NCI-H345 treated with DMSO at 0.1 percent for 48 hours (cell line): Measurements from ENCODE around the gene THPO.

Source experiments
- DNase-seq: peaks from one replicate; lab custom pipeline; 2025; ENCODE audit not compliant: unreplicated experiment; lab: John Stamatoyannopoulos, UW

The THPO gene

DNA sequence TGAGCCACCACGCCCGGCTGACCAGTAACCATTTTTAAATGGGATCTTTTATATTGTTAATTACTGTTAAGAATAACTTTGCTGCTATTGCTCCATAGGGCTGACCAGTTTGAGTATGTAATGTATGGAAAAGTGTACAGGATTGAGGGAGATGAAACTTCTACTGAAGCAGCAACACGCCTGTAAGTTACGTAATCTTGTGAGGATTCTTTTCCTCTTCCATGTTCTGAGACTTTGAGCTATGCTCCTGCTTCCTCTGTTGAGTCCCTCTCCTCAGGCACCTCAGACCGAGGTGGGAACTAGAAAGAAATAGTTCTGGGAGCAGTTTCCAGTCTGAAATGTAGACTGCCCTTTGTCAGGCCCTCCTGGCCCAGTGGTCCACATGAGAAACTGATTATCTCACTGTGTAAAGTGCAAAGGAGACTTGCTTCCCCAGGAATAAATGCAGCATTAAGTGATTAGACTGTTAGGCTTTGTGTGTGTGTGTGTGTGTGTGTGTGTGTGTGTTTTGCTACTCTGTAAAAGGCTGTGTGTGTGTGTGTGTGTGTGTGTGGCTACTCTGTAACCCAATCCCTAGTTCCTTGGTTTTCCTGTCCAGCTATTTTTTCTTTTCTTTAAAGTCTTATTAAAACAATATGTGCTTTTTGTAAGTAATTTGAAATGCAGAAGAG is 11.3 kb downstream of the THPO start:
- no peak for DNase-seq

DNA sequence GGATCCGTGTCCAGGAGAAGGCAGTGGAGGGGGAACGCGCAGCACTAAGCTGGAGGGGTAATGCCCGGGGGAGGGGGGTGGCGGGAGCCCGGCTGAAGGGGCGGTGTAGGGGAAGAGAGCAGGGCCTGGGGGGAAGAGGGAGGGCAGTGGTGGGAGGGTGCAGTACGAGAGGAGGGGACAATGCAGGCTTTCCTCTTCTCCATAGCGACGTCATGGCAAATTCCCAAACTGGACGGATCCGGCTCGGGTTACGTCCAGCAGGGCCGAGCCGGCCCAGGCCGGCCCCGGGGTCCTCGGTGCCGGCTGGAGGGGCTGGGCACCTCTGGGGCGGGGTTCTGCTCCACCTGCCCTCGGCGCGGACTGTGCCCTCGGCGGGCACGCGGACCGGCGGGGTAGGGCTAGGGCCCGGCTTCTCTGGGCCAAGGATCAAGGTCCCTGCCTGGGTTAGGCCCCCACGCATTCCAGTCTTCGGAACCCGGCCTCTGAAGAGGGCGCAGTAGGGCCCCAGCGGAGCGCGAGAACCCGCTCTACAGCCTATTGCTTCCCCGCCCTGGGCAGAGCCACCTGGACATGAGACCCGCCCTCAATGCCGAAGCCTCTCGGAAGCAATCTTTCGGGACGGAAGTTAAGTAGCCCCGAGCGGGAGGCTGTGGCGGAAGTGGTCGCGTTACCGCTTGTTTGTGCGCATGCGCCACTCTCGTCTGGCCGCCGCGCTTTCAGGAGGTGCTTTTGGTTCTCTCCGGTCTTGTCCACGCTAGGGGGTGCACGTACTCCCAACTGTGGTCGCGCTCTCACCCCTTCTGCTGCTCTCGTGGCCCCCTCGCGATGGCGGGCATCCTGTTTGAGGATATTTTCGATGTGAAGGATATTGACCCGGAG is 15.1 kb downstream of the THPO start:
- DNase-seq, result peak; percentile 98

GRCh38 chr3:184361932-184362667 is 15.9 kb downstream of the THPO start:
- peak; percentile 68 for DNase-seq

DNA sequence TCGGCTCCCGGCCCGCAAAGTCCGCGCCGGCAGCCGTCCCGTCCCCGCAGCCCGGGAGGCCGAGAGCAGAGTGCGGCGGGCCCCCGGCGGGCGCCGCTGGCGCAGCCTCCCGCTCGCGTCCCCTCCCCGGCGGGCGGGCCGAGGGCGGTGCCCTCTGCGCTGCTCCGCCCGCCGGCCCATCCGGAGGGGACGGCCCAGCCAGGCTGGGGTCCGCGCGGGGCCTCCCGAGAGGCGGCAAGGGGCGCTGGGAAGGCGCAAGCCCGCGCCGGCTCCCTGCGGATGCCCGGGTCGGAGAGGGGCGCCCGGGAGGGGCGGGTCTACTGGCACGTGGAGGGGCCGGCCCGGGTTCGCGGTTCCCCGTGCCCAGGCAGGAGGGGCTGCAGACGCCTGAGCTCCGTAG is 16.5 kb downstream of the THPO start, which contains the start of the genes CLCN2 and POLR2H:
CLCN2 (minus strand) TSS at position 74 of the 400 bp plus-strand sequence. CDS start 126 bp downstream, outside the sequence.
POLR2H (plus strand) TSS at position 179 of the 400 bp plus-strand sequence. CDS start 1,783 bp downstream, outside the sequence.
- DNase-seq, result peak; percentile 65

GRCh38 chr3:184360929-184361531 is 17.0 kb downstream of the THPO start:
- DNase-seq, result no peak

GRCh38 chr3:184360070-184360928 is 17.7 kb downstream of the THPO start:
- DNase-seq, result no peak

DNA sequence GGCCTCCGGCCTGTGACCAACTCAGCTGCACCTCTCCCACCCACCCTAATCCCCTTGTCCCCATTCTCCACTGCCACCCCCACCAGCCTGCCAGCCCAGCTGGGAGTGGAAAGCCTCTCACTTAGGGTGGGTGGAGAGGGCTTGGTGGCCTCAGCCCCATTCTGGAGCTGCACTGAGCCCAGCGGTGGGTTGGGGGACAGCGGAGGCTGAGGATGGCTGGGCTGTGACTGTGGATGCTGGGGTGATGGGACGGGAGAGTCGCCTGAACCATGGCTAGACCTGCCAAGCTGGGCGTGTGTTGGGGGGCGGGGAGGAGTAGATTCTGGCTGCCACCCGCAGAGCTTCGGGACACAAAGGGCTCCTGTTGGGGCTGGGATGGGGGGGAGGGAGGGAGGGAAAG is 18.4 kb downstream of the THPO start:
- no peak for DNase-seq

DNA sequence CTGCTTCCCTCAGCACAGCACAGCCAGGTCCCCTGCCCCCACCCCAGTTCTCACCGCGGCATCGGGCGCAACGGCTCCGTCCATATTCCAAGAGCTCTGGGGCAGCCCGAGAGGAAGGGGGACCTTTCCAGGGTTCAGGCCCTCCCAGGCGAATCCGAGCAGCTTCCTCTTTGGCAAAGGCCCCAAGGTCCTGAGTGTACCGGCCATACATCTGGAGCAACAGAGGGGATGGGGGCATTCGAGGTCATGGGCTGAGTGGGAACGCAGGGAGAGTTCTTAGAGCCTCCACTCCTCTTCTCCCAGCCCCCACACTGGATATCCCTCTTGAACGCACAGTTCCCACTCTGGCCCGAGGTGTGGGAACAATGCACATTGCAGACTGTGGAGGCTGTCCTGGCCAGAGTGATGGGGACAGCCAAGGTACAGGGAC is 19.1 kb downstream of the THPO start:
- DNase-seq, result no peak

DNA sequence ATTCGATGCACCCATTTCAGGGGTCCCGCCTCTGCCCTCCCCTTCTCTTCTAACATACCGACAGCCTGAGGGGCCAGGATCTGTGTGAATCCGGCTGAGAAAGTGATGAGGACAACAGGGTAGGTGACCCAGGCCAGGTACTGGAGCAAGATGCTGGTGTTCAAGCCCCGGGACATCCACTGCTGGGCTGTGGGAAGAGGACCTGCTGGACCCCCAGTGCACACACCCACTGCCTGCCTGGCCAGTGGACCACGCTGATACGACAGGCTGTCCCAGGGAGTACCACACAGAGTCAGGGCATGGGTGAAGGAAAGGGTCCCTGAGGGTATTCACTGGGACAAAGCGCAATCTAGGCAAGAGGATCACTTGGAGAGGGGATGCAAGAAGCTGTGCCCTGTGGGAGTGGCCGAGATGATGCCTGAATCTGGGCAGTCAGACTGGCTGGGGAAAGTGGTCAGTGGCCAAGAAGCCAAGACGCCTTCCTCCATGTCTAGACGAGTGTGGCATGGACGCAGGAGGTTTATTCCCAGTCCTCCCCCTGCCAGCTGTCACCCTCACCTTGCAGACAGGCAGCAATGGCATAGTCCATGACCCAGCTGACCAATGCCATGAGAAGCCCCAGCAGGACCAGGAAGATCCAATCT is 19.8 kb downstream of the THPO start:
- DNase-seq, result no peak

- DNase-seq, result no peak
Measured at GRCh38 chr3:184357248-184358123, 20.5 kb downstream of the THPO start.

DNA sequence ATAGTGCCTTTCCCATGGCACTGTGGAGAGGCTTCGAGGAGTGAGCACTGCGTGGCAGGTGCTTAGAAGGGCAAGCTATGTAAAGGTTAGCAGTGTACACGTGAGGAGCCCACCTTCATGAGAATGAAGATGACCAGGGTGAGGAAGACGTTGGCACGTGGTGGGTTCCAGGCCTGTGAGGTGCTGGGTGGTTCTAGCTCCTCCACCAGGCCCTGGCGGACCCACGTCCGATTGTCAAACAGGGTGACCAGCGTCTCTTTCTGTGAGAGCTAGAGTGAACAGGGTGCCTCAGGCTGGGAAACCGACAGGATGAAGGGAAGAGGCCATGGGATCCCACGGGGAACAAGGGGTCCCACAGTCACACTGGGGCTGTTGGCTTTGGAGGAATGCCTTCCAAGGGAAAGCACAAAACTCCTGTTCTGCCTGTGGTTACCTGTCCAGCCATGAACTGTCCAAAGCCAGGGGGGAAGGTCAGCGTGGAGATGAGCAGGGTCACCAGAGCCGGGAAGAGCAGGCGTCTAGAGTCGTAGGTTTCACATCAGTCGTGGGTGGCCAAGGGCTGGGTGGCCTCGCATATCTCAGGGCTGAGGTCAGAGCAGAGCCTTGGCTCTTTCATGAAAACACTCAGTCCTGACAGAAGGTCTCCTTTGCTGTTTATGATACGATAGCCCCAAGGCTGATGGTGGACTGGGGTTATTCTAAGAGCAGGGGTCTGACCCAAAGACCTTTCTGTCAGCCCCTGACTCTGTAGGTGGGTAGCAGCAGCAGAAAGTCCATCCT is 22.6 kb downstream of the THPO start:
- no peak for DNase-seq

GRCh38 chr3:184354754-184355153 is 23.3 kb downstream of the THPO start:
- DNase-seq, result no peak

DNA sequence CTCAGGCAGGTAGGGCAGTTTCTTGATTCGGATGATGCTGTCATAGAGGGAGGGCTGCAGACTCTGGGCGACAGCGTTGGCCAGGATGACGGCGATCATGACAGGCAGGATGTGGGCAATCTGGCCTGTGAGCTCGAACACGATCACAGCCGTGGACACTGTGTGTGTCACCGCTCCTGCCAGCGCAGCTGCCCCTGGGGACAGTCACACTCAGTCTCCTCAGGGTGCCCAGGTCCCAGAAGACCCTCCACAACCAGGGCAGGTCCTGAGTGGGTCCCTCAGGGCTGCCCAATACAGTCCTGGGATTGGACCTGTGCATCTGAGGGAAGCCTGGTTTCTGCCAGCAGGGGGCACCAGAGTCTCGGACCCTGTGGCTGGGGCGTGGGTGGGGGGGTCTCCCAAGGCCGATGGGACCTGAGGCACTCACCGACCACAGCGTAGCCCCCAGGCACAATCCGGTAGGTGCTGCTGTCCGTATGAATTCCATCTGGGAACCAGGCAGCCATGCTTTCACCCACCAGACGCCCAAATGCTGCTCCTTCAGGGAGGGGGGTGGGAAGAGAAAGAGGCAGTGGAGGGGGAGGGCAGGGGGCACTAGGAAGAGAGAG is 23.8 kb downstream of the THPO start:
- DNase-seq, result no peak

GRCh38 chr3:184353546-184353941 is 24.5 kb downstream of the THPO start:
- no peak for DNase-seq

GRCh38 chr3:184352897-184353545 is 25.0 kb downstream of the THPO start:
- no peak for DNase-seq

DNA sequence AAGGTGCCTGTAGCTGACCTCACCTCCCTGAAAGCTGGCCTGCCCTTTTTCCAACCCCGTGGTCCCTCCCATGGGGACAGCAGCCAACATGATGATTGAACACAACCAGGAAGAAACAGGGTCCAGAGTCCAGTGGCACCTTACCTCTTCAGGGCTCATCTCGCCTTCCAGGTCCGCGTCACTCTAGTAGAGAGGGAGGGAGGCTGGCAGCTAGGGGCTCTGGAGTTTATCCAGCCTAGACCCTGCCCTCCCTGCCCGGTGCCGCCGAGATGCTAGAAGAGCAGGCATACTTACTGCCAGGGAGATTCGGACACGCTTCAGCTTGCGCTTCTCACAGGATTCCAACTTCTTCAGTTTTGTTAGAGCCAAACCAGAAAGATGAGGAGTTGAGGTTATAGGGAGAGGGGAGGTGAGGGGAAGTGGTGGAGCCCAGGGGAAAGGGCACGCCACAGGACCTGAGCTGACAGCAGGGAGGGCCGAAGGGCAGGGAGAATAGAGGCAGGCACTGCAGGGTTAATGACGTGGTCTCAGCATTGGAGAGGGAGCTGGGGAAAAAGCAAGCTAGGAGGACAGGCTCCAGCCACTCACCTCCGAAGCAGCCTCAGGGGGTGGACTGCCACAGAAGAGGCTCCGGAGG is 25.7 kb downstream of the THPO start:
- DNase-seq, result no peak
